ENCODE results near the gene UBTD2. TPM values are rescaled to one million over a fixed set of nuclear protein-coding genes. Genes with fewer than 3 reads are reported as not detected.

UBTD2 gene
- total and polyA plus RNA-seq, 10 of the 15 experiments (the other 5 are each of a cell fraction or from before 2014, with no cell fraction given): 7.7 to 30.5 (median 19.4) TPM

- TF ChIP-seq EZH2 (IDR thresholded peaks at IDR 0.05; ENCODE audit: borderline replicate concordance, control insufficient read depth, low read depth, low read length): no peak
These were observed 3.2 kb downstream of the UBTD2 start (continued) for GRCh38 chr5:172280317-172280716.

GRCh38 chr5:172278356-172278755, 5.2 kb downstream of the UBTD2 start:
- POLR2A ChIA-PET: interaction anchor here (0.6 to 0.7 kb wide), 2 partner anchors 90 to 169 kb away, joined by 3 read pairs; partner anchors contain the start of gene STK10
- no peaks in the 10 kb centered on the region for H3K27me3 ChIP-seq (replicated peaks in 1 of 2; ENCODE audit: control insufficient read depth in 2 of 2, insufficient read depth in 2 of 2, low read length in 1 of 2)
- intact Hi-C loops (cut with micrococcal nuclease; ENCODE audit: unreplicated experiment) (loop anchor here (5.0 kb wide), 1 partner anchor 41 kb away; no protein-coding TSS in a partner anchor), in situ Hi-C loops (cut with MboI) (loop anchor here (25.0 kb wide), 1 partner anchor 866 kb away; the partner anchor contains the start of gene FGF18)
- CTCF ChIA-PET: no interaction called here
- SMC1A ChIA-PET (ENCODE audit: uncharacterized antibody, unreplicated experiment): interaction anchor here (0.7 kb wide), 1 partner anchor 50 kb away, joined by 3 read pairs; no protein-coding TSS in a partner anchor
- BruUV-seq (replicated peaks): no TSS peak
- ATAC-seq (no peak), FAIRE-seq (no peak), DNase-seq (ENCODE audit: low read depth, low spot score) (no peak)
- no peaks in the 10 kb centered on the region for H4K20me1 ChIP-seq (ENCODE audit: control insufficient read depth, insufficient read depth)
- H3K79me2 ChIP-seq (ENCODE audit: control insufficient read depth, insufficient read depth, low read length): peaks cover 97% of the 10 kb centered on the region
- H3K36me3 ChIP-seq (ENCODE audit: control insufficient read depth in 2 of 2, insufficient read depth in 2 of 2, low read length in 1 of 2): peaks cover 0 to 11% of the 10 kb centered on the region in 2 experiments; a peak in 1 of 4 replicates
- H3K27ac ChIP-seq (ENCODE audit: control insufficient read depth, insufficient read depth): no peak overlapping the region
- no peak overlapping the region for H3K4me3 ChIP-seq
- no peak overlapping the region for H3K9ac ChIP-seq (ENCODE audit: control insufficient read depth, insufficient read depth, low read length)
- 98% methylated on average over 9 of the region's 9 CpGs for WGBS (ENCODE audit: insufficient coverage, insufficient replicate concordance, low lambda C conversion rate, missing lambda C conversion rate)
- peaks cover 11% of the 10 kb centered on the region; the same call in 2 of the 3 replicates for H3K9me3 ChIP-seq (replicated peaks; ENCODE audit: control insufficient read depth, insufficient read depth, low read length)
- no peak overlapping the region for H2AFZ ChIP-seq (ENCODE audit: control insufficient read depth, low read depth, low read length)
- RAD21 ChIA-PET (ENCODE audit: unreplicated experiment): no interaction called here
- H3K4me2 ChIP-seq (ENCODE audit: control insufficient read depth, insufficient read depth): no peak overlapping the region
- peaks cover 17% of the 10 kb centered on the region for H3K4me1 ChIP-seq (ENCODE audit: control insufficient read depth, insufficient read depth, low read length)
- TF ChIP-seq ZSCAN29 (IDR thresholded peaks at IDR 0.05): no peak
- no peak for TF ChIP-seq ASH2L (IDR thresholded peaks at IDR 0.05; ENCODE audit: borderline replicate concordance, low read depth)
- no peak for TF ChIP-seq RUNX3 (IDR thresholded peaks at IDR 0.05; ENCODE audit: low read length)
- no peak for TF ChIP-seq SREBF1 (IDR thresholded peaks at IDR 0.05; ENCODE audit: low read length)
- no peak for TF ChIP-seq SUPT20H (IDR thresholded peaks at IDR 0.05; ENCODE audit: borderline replicate concordance, control insufficient read depth, low read depth, low read length)
- no peak for TF ChIP-seq ETV6 (conservative IDR thresholded peaks at IDR 0.05 in 1 of 2, IDR thresholded peaks at IDR 0.05 in 1 of 2; ENCODE audit: borderline replicate concordance in 1 of 2, low read depth in 1 of 2)
- no peak for TF ChIP-seq CEBPZ (IDR thresholded peaks at IDR 0.05; ENCODE audit: low read depth, low read length)
- TF ChIP-seq PAX5 (IDR thresholded peaks at IDR 0.05; ENCODE audit: borderline replicate concordance, low read depth, low read length): no peak
- TF ChIP-seq BCL11A (IDR thresholded peaks at IDR 0.05; ENCODE audit: low read depth, low read length): no peak
- no peak for TF ChIP-seq ZNF592 (IDR thresholded peaks at IDR 0.05)
